ENCODE data around the gene IER3IP1.
A peak's percentile ranks its signal among the peaks of the same experiment; 100 is the strongest.
"Not testable (repeated sequence)": the region's sequence is repeated elsewhere in the genome, so short reads cannot be mapped to it uniquely, and the experiment has no call there.

The IER3IP1 gene

GRCh38 chr18:47187721-47188120 is 11.6 kb upstream of the IER3IP1 start:
- no peak overlapping the region for H2BK120ac ChIP-seq (ENCODE audit: low read depth, low read length)
- no peak overlapping the region for H2BK12ac ChIP-seq (ENCODE audit: low read length in 2 of 2)
- H3K23ac ChIP-seq (ENCODE audit: low read length in 2 of 2): no peak overlapping the region
- no peak overlapping the region for H3K9ac ChIP-seq (ENCODE audit: low read length)
- no peak overlapping the region for H2BK5ac ChIP-seq (ENCODE audit: low read depth, low read length, poor library complexity, severe bottlenecking)
- no peaks in the 10 kb centered on the region for H3K4me1 ChIP-seq (ENCODE audit: control insufficient read depth, insufficient read depth, low read depth, low read length)
- no peak overlapping the region for H2AK5ac ChIP-seq (ENCODE audit: low read length, severe bottlenecking)
- H2BK15ac ChIP-seq (ENCODE audit: low read depth, poor library complexity, severe bottlenecking): no peak overlapping the region
- no peak overlapping the region for H3K4ac ChIP-seq (ENCODE audit: low read depth in 1 of 2, low read length in 2 of 2)
- H3K14ac ChIP-seq (ENCODE audit: low read length in 2 of 2): no peak overlapping the region
- DNase-seq: no peak
- no peaks in the 10 kb centered on the region for H3K36me3 ChIP-seq (ENCODE audit: control insufficient read depth in 1 of 2, insufficient read depth in 2 of 2, low read depth in 1 of 2, low read length in 2 of 2)
- no peak overlapping the region for H3K4me2 ChIP-seq (ENCODE audit: low read length, poor library complexity, severe bottlenecking)
- peaks cover 4 to 10% of the 10 kb centered on the region in 2 experiments for H3K27me3 ChIP-seq (ENCODE audit: control insufficient read depth in 1 of 2, insufficient read depth in 1 of 2, low read length in 2 of 2)
- H3K27ac ChIP-seq (ENCODE audit: low read length, poor library complexity, severe bottlenecking): no peak overlapping the region
- no peak overlapping the region for H4K8ac ChIP-seq (ENCODE audit: low read length)
- 80% methylated on average over 7 of the region's 7 CpGs for WGBS
- H4K91ac ChIP-seq (ENCODE audit: low read length): no peak overlapping the region
- H3K4me3 ChIP-seq (ENCODE audit: insufficient read depth in 1 of 2, low read depth in 1 of 2, low read length in 2 of 2): no peak overlapping the region
- no peak overlapping the region for H2AFZ ChIP-seq (ENCODE audit: low read depth, low read length)
- no peaks in the 10 kb centered on the region for H3K9me3 ChIP-seq (ENCODE audit: control insufficient read depth, low read length)
- no peaks in the 10 kb centered on the region for H3K79me1 ChIP-seq (replicated peaks; ENCODE audit: low read length, poor library complexity, severe bottlenecking)
- no peak overlapping the region for H3K18ac ChIP-seq (ENCODE audit: low read depth in 1 of 2, low read length in 2 of 2)

GRCh38 chr18:47184419-47185050 is 8.4 kb upstream of the IER3IP1 start:
- H2BK5ac ChIP-seq (ENCODE audit: low read depth, low read length, poor library complexity, severe bottlenecking): no peak overlapping the region
- peak; percentile 54 for DNase-seq
- no peaks in the 10 kb centered on the region for H3K36me3 ChIP-seq (ENCODE audit: control insufficient read depth in 1 of 2, insufficient read depth in 2 of 2, low read depth in 1 of 2, low read length in 2 of 2)
- no peak overlapping the region for H2BK15ac ChIP-seq (ENCODE audit: low read depth, poor library complexity, severe bottlenecking)
- 81% methylated on average over 5 of the region's 5 CpGs for WGBS
- no peak overlapping the region for H3K23ac ChIP-seq (ENCODE audit: low read length in 2 of 2)
- H3K4ac ChIP-seq (ENCODE audit: low read depth in 1 of 2, low read length in 2 of 2): no peak overlapping the region
- no peak overlapping the region for H2BK120ac ChIP-seq (ENCODE audit: low read depth, low read length)
- peaks cover 14% of the 10 kb centered on the region in 2 experiments for H3K27me3 ChIP-seq (ENCODE audit: control insufficient read depth in 1 of 2, insufficient read depth in 1 of 2, low read length in 2 of 2)
- H3K27ac ChIP-seq (ENCODE audit: low read length, poor library complexity, severe bottlenecking): no peak overlapping the region
- H2AFZ ChIP-seq (ENCODE audit: low read depth, low read length): no peak overlapping the region
- H4K91ac ChIP-seq (ENCODE audit: low read length): no peak overlapping the region
- no peaks in the 10 kb centered on the region for H3K4me1 ChIP-seq (ENCODE audit: control insufficient read depth, insufficient read depth, low read depth, low read length)
- no peak overlapping the region for H2AK5ac ChIP-seq (ENCODE audit: low read length, severe bottlenecking)
- H3K14ac ChIP-seq (ENCODE audit: low read length in 2 of 2): no peak overlapping the region
- no peaks in the 10 kb centered on the region for H3K9me3 ChIP-seq (ENCODE audit: control insufficient read depth, low read length)
- no peak overlapping the region for H3K4me3 ChIP-seq (ENCODE audit: insufficient read depth in 1 of 2, low read depth in 1 of 2, low read length in 2 of 2)
- H3K18ac ChIP-seq (ENCODE audit: low read depth in 1 of 2, low read length in 2 of 2): no peak overlapping the region
- H3K9ac ChIP-seq (ENCODE audit: low read length): no peak overlapping the region
- no peak overlapping the region for H2BK12ac ChIP-seq (ENCODE audit: low read length in 2 of 2)
- H3K79me1 ChIP-seq (replicated peaks; ENCODE audit: low read length, poor library complexity, severe bottlenecking): no peaks in the 10 kb centered on the region
- no peak overlapping the region for H4K8ac ChIP-seq (ENCODE audit: low read length)
- H3K4me2 ChIP-seq (ENCODE audit: low read length, poor library complexity, severe bottlenecking): no peak overlapping the region

- not testable (repeated sequence) for H3K14ac ChIP-seq (ENCODE audit: low read length in 2 of 2); H2BK120ac ChIP-seq (ENCODE audit: low read depth, low read length); H3K4me2 ChIP-seq (ENCODE audit: low read length, poor library complexity, severe bottlenecking); H3K4me3 ChIP-seq (ENCODE audit: insufficient read depth in 1 of 2, low read depth in 1 of 2, low read length in 2 of 2); H3K9me3 ChIP-seq (ENCODE audit: control insufficient read depth, low read length); H2BK5ac ChIP-seq (ENCODE audit: low read depth, low read length, poor library complexity, severe bottlenecking); DNase-seq; H4K91ac ChIP-seq (ENCODE audit: low read length); H3K23ac ChIP-seq (ENCODE audit: low read length in 2 of 2); H3K79me1 ChIP-seq (replicated peaks; ENCODE audit: low read length, poor library complexity, severe bottlenecking); H2AK5ac ChIP-seq (ENCODE audit: low read length, severe bottlenecking); H2BK15ac ChIP-seq (ENCODE audit: low read depth, poor library complexity, severe bottlenecking); H3K4me1 ChIP-seq (ENCODE audit: control insufficient read depth, insufficient read depth, low read depth, low read length); H2BK12ac ChIP-seq (ENCODE audit: low read length in 2 of 2); H3K4ac ChIP-seq (ENCODE audit: low read depth in 1 of 2, low read length in 2 of 2); H3K18ac ChIP-seq (ENCODE audit: low read depth in 1 of 2, low read length in 2 of 2); H3K9ac ChIP-seq (ENCODE audit: low read length); H3K36me3 ChIP-seq (ENCODE audit: control insufficient read depth in 1 of 2, insufficient read depth in 2 of 2, low read depth in 1 of 2, low read length in 2 of 2); H3K27ac ChIP-seq (ENCODE audit: low read length, poor library complexity, severe bottlenecking); H2AFZ ChIP-seq (ENCODE audit: low read depth, low read length); H4K8ac ChIP-seq (ENCODE audit: low read length)
- 77% methylated on average over 5 of the region's 5 CpGs for WGBS
- H3K27me3 ChIP-seq (ENCODE audit: control insufficient read depth in 1 of 2, insufficient read depth in 1 of 2, low read length in 2 of 2): peaks cover 6 to 13% of the 10 kb centered on the region in 2 experiments
Observed at GRCh38 chr18:47182156-47182555, 6.0 kb upstream of the IER3IP1 start.

- H3K4me1 ChIP-seq (ENCODE audit: control insufficient read depth, insufficient read depth, low read depth, low read length): no peaks in the 10 kb centered on the region
- no peak overlapping the region for H2AK5ac ChIP-seq (ENCODE audit: low read length, severe bottlenecking)
- no peak overlapping the region for H2AFZ ChIP-seq (ENCODE audit: low read depth, low read length)
- WGBS: 68% methylated on average over 3 of the region's 3 CpGs
- no peak overlapping the region for H3K4me2 ChIP-seq (ENCODE audit: low read length, poor library complexity, severe bottlenecking)
- no peak overlapping the region for H2BK5ac ChIP-seq (ENCODE audit: low read depth, low read length, poor library complexity, severe bottlenecking)
- no peak overlapping the region for H3K9ac ChIP-seq (ENCODE audit: low read length)
- H3K14ac ChIP-seq (ENCODE audit: low read length in 2 of 2): no peak overlapping the region
- no peak overlapping the region for H4K8ac ChIP-seq (ENCODE audit: low read length)
- no peak overlapping the region for H4K91ac ChIP-seq (ENCODE audit: low read length)
- no peak for DNase-seq
- no peak overlapping the region for H2BK12ac ChIP-seq (ENCODE audit: low read length in 2 of 2)
- no peak overlapping the region for H3K27ac ChIP-seq (ENCODE audit: low read length, poor library complexity, severe bottlenecking)
- H3K23ac ChIP-seq (ENCODE audit: low read length in 2 of 2): no peak overlapping the region
- no peak overlapping the region for H3K4ac ChIP-seq (ENCODE audit: low read depth in 1 of 2, low read length in 2 of 2)
- H3K4me3 ChIP-seq (ENCODE audit: insufficient read depth in 1 of 2, low read depth in 1 of 2, low read length in 2 of 2): no peak overlapping the region
- no peaks in the 10 kb centered on the region for H3K9me3 ChIP-seq (ENCODE audit: control insufficient read depth, low read length)
- H3K79me1 ChIP-seq (replicated peaks; ENCODE audit: low read length, poor library complexity, severe bottlenecking): no peaks in the 10 kb centered on the region
- no peak overlapping the region for H2BK15ac ChIP-seq (ENCODE audit: low read depth, poor library complexity, severe bottlenecking)
- no peak overlapping the region for H3K18ac ChIP-seq (ENCODE audit: low read depth in 1 of 2, low read length in 2 of 2)
- H3K36me3 ChIP-seq (ENCODE audit: control insufficient read depth in 1 of 2, insufficient read depth in 2 of 2, low read depth in 1 of 2, low read length in 2 of 2): no peaks in the 10 kb centered on the region
- peaks cover 4 to 13% of the 10 kb centered on the region in 2 experiments for H3K27me3 ChIP-seq (ENCODE audit: control insufficient read depth in 1 of 2, insufficient read depth in 1 of 2, low read length in 2 of 2)
- H2BK120ac ChIP-seq (ENCODE audit: low read depth, low read length): no peak overlapping the region
Observed at GRCh38 chr18:47180765-47181164, 4.6 kb upstream of the IER3IP1 start.

All from mesenchymal stem cell (in vitro differentiated cells and primary cell).